Measurements from ENCODE around the gene CYTIP.

DNA sequence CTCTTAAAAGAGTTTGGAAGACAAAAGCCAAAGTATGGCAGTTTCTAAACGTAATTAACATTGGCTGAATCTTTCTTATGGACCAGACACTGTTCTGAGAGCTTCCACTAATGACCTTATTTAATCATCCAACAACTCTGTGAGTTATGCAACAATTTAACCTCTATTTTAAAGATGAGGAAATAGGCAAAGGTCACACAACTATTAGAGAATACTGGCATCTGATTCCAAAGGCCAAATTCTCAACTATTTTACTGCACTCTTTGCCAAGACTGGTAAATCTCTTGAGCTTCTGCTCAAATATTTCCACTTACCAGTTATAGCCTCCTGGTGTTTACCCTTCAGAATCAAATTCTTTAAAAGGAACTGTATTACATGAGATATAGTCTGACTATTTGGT is 76.2 kb downstream of the CYTIP start:
- TF ChIP-seq, protein P1, sequence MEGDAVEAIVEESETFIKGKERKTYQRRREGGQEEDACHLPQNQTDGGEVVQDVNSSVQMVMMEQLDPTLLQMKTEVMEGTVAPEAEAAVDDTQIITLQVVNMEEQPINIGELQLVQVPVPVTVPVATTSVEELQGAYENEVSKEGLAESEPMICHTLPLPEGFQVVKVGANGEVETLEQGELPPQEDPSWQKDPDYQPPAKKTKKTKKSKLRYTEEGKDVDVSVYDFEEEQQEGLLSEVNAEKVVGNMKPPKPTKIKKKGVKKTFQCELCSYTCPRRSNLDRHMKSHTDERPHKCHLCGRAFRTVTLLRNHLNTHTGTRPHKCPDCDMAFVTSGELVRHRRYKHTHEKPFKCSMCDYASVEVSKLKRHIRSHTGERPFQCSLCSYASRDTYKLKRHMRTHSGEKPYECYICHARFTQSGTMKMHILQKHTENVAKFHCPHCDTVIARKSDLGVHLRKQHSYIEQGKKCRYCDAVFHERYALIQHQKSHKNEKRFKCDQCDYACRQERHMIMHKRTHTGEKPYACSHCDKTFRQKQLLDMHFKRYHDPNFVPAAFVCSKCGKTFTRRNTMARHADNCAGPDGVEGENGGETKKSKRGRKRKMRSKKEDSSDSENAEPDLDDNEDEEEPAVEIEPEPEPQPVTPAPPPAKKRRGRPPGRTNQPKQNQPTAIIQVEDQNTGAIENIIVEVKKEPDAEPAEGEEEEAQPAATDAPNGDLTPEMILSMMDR (IDR thresholded peaks at IDR 0.05) = no peak
- TF ChIP-seq POLR2A (IDR thresholded peaks at IDR 0.05) (no peak), POLR2AphosphoS5 (IDR thresholded peaks at IDR 0.05) (no peak)

Data from sigmoid colon (tissue), 4 donors.